HepG2 (cell line): ENCODE data around the gene MYD88. TPM values are rescaled to one million over a fixed set of nuclear protein-coding genes. Genes with fewer than 3 reads are reported as not detected.

ENCODE experiments used
- ATAC-seq: fragments of 200-7000 bp; cut with Tn5 transposase; 3 replicates; pipeline ENCODE4 v1.9.1; 2020; ENCODE audit warnings: mild to moderate bottlenecking, moderate library complexity
- BruUV-seq: library from RNA; stranded (reverse); fragments of 400-500 nt; replicated peaks from 2 replicates; lab custom pipeline; 2021; lab: Mats Ljungman, UMichigan
- CTCF ChIA-PET: fragments of 300-600 bp; formaldehyde crosslinking; extraction: SDS; loops from one replicate; lab custom pipeline; 2021; ENCODE audit warnings: low total read pairs, inconsistent platforms, low intra/inter-chr PET ratio; lab: Yijun Ruan, JAX
- POLR2A ChIA-PET: fragments of 350-600 bp; sonication (Branson Sonifier 250); formaldehyde crosslinking; loops from one replicate; lab custom pipeline; 2020; ENCODE audit warnings: antibody characterized with exemption, inconsistent platforms; lab: Yijun Ruan, JAX
- DNase-seq: peaks from one replicate; pipeline ENCODE4 v3.0.0-alpha.2; 2015; ENCODE audit warnings: low spot score
- FAIRE-seq: peaks from 3 replicates; lab custom pipeline; 2011; peaks lifted over from hg19 to GRCh38; lab: Jason Lieb, UNC
- H2AFZ ChIP-seq: one replicate; pipeline ENCODE4 v1.6.1; 2011; ENCODE audit warnings: low read length, inconsistent platforms
- H3K27ac ChIP-seq: fragments of 300-600 bp; 3 replicates; pipeline ENCODE4 v1.8.0; 2011; ENCODE audit warnings: mixed run types, mild to moderate bottlenecking, mixed read lengths, low read length, inconsistent platforms; ENCODE audit not compliant: insufficient read depth; ENCODE audit errors: extremely low read length
- H3K27me3 ChIP-seq, 2 experiments: fragments of 200-600 bp in 1 of 2; 2 replicates in 1 of 2; 3 replicates in 1 of 2; pipeline versions ENCODE4 v1.6.0 to v1.8.0; 2011; ENCODE audit warnings: low read length in 2 of 2, mild to moderate bottlenecking in 2 of 2, moderate library complexity in 2 of 2, inconsistent platforms in 1 of 2; ENCODE audit not compliant: insufficient read depth in 2 of 2, control insufficient read depth in 1 of 2
- H3K36me3 ChIP-seq, 2 experiments: fragments of 200-600 bp in 1 of 2; replicated peaks in 1 of 2; 2 replicates in 1 of 2; 3 replicates in 1 of 2; pipeline versions ENCODE4 v1.5.1 to v1.8.0; 2011; ENCODE audit warnings: low read length in 2 of 2, inconsistent platforms in 1 of 2; ENCODE audit not compliant: insufficient read depth in 2 of 2, control insufficient read depth in 1 of 2
- H3K4me1 ChIP-seq: 2 replicates; pipeline ENCODE4 v1.5.1; 2012; ENCODE audit warnings: low read length, inconsistent platforms; ENCODE audit not compliant: insufficient read depth
- H3K4me2 ChIP-seq: 2 replicates; pipeline ENCODE4 v1.6.0; 2011; ENCODE audit warnings: low read depth, low read length, inconsistent platforms
- H3K4me3 ChIP-seq, 3 experiments: fragments of 200-600 bp in 1 of 3; sonication (generic), shearing (Covaris generic) in 1 of 3; replicated peaks in 1 of 3; 2 replicates each; pipeline ENCODE4 v1.5.1; 2011 to 2016; ENCODE audit warnings: low read length in 3 of 3, inconsistent platforms in 2 of 3, low read depth in 2 of 3, mild to moderate bottlenecking in 2 of 3, control low read depth in 1 of 3, mixed read lengths in 1 of 3; ENCODE audit not compliant: insufficient read depth in 1 of 3
- H3K79me2 ChIP-seq: one replicate; pipeline ENCODE4 v1.6.1; 2011; ENCODE audit warnings: low read length, inconsistent platforms; ENCODE audit not compliant: insufficient read depth
- H3K9ac ChIP-seq: 2 replicates; pipeline ENCODE4 v1.6.0; 2011; ENCODE audit warnings: mild to moderate bottlenecking, low read depth, low read length, inconsistent platforms; ENCODE audit not compliant: insufficient read depth
- H3K9me3 ChIP-seq: 2 replicates; pipeline ENCODE4 v1.5.1; 2012; ENCODE audit warnings: mild to moderate bottlenecking, low read length
- H4K20me1 ChIP-seq: 2 replicates; pipeline ENCODE4 v1.6.0; 2011; ENCODE audit warnings: inconsistent platforms, mild to moderate bottlenecking, low read length, moderate library complexity; ENCODE audit not compliant: insufficient read depth
- AKAP8 ChIP-seq: sonication (generic); formaldehyde crosslinking; IDR thresholded peaks from 2 replicates; pipeline ENCODE4 v1.5.1; 2020; ENCODE audit warnings: mild to moderate bottlenecking, missing genetic modification reagents
- CHD2 ChIP-seq: IDR thresholded peaks from 2 replicates; pipeline ENCODE4 v1.6.1; 2011; ENCODE audit warnings: low read depth, low read length, improper control_type of control experiment
- HES4 ChIP-seq: sonication (generic); formaldehyde crosslinking; IDR thresholded peaks from 2 replicates; pipeline ENCODE4 v1.9.0; 2021; ENCODE audit warnings: mild to moderate bottlenecking, missing genetic modification reagents, borderline replicate concordance
- KDM6A ChIP-seq: IDR thresholded peaks from 2 replicates; pipeline ENCODE4 v1.6.1; 2016; ENCODE audit warnings: low read depth
- NFAT5 ChIP-seq: sonication (generic); formaldehyde crosslinking; IDR thresholded peaks from 2 replicates; pipeline ENCODE4 v1.4.0; 2020; ENCODE audit warnings: missing genetic modification reagents
- SNAI1 ChIP-seq: sonication (generic); formaldehyde crosslinking; IDR thresholded peaks from 2 replicates; pipeline ENCODE4 v1.5.0; 2020; ENCODE audit warnings: mild to moderate bottlenecking, missing genetic modification reagents, borderline replicate concordance
- SP5 ChIP-seq: IDR thresholded peaks from 2 replicates; pipeline ENCODE4 v1.6.1; 2016; ENCODE audit warnings: low read depth, borderline replicate concordance
- ZNF136 ChIP-seq: sonication (generic); formaldehyde crosslinking; IDR thresholded peaks from 2 replicates; pipeline ENCODE4 v1.8.1; 2022; ENCODE audit warnings: low read depth, mild to moderate bottlenecking, moderate library complexity, missing genetic modification reagents
- ZNF446 ChIP-seq: sonication (generic); formaldehyde crosslinking; IDR thresholded peaks from 2 replicates; pipeline ENCODE4 v1.5.0; 2020; ENCODE audit warnings: mild to moderate bottlenecking, missing genetic modification reagents
- WGBS: methylation state at CpG from one replicate; pipeline ENCODE4 v1.1.6; 2017; ENCODE audit warnings: low lambda C conversion rate; 5-methylcytosine and 5-hydroxymethylcytosine counted together
- in situ Hi-C: cut with HindIII; loops from 2 replicates; pipeline ENCODE4 v1.10.0; 2017; ENCODE audit warnings: low pct_unique_long_range_greater_than_20kb; ENCODE audit not compliant: extremely low pct_ligation_motif_present
- intact Hi-C: fragments of 100-400 bp; cut with micrococcal nuclease; formaldehyde crosslinking; loops from one replicate; pipeline ENCODE4 v1.10.0; 2022; ENCODE audit not compliant: unreplicated experiment
- polyA plus RNA-seq, 8 experiments: library from polyadenylated mRNA; depleted of rRNA in 3 of 8; stranded (reverse) in 7 of 8; unstranded in 1 of 8; fragments of >200 nt; fragmentation: Illumina TruSeq in 4 of 8; extraction: Trizol in 4 of 8; gene quantifications; 2 replicates each; pipeline versions ENCODE4 v1.2.1 to v1.2.3, GENCODE V29; 2011 to 2016; ENCODE audit warnings: low read depth in 4 of 8, missing spikeins in 1 of 8, mixed read lengths in 1 of 8; ENCODE audit not compliant: insufficient read depth in 1 of 8
- total RNA-seq, 5 experiments: library from RNA; depleted of rRNA; stranded (reverse); fragments of >200 nt; fragmentation: Illumina TruSeq; extraction: Trizol; gene quantifications; 2 replicates each; pipeline ENCODE4 v1.2.3, GENCODE V29; 2016; ENCODE audit warnings: low read depth in 1 of 5
- TF ChIP-seq, protein P1 (sequence below): sonication (generic); formaldehyde crosslinking; IDR thresholded peaks from 2 replicates; pipeline ENCODE4 v1.4.0; 2020; ENCODE audit warnings: mild to moderate bottlenecking, missing genetic modification reagents
- TF ChIP-seq, protein P2 (sequence below), 2 experiments: IDR thresholded peaks; 2 replicates each; pipeline ENCODE4 v1.6.1; 2011 to 2012; ENCODE audit warnings: low read length in 2 of 2, borderline replicate concordance in 1 of 2, low read depth in 1 of 2, mild to moderate bottlenecking in 1 of 2, moderate library complexity in 1 of 2

MYD88 gene
- total and polyA plus RNA-seq, 2 of the 13 experiments (the other 11 are each of a cell fraction or from before 2014, with no cell fraction given): 7.6 to 32.7 TPM

GRCh38 chr3:38164643-38164951 is 26.1 kb downstream of the MYD88 start:
- peak; percentile 52 for ATAC-seq
- WGBS: under 1% methylated on average over 17 of the region's 17 CpGs
- peak overlapping the region; percentile 86 to 97 (median 90) for H3K4me3 ChIP-seq
- H3K9me3 ChIP-seq: no peaks in the 10 kb centered on the region
- in situ Hi-C loops: no loop called here
- intact Hi-C loops: loop anchor here (2.0 kb wide), 1 partner anchor 26 kb away; the partner anchor contains the start of gene MYD88
- no peak for DNase-seq
- no peaks in the 10 kb centered on the region for H3K36me3 ChIP-seq
- peaks cover 13% of the 10 kb centered on the region for H4K20me1 ChIP-seq
- H3K9ac ChIP-seq: peak overlapping the region; percentile 87
- peaks cover 38% of the 10 kb centered on the region for H3K79me2 ChIP-seq
- FAIRE-seq: no peak
- BruUV-seq: TSS peak; percentile 86
- CTCF ChIA-PET: no interaction called here
- peak overlapping the region; percentile 96 for H3K27ac ChIP-seq
- H3K27me3 ChIP-seq: no peaks in the 10 kb centered on the region; a peak in 1 of 5 replicates
- H2AFZ ChIP-seq: peak overlapping the region; percentile 13
- H3K4me2 ChIP-seq: peak overlapping the region; percentile 86
- H3K4me1 ChIP-seq: peaks cover 48% of the 10 kb centered on the region
- POLR2A ChIA-PET: interaction anchor here (0.6 to 5.1 kb wide), 16 partner anchors 11 to 332 kb away, joined by 3 to 179 read pairs (median 4); partner anchors contain the start of genes ACAA1, ACVR2B, EXOG and MYD88
- peak; percentile 58; the same call in 1 of the 2 replicates for TF ChIP-seq HES4 (CRISPR knock-in tag)
- peak; percentile 62; the same call in 1 of the 2 replicates for TF ChIP-seq CHD2
- TF ChIP-seq, protein P1, sequence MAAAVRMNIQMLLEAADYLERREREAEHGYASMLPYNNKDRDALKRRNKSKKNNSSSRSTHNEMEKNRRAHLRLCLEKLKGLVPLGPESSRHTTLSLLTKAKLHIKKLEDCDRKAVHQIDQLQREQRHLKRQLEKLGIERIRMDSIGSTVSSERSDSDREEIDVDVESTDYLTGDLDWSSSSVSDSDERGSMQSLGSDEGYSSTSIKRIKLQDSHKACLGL: no peak
- no peak for TF ChIP-seq SP5 (CRISPR knock-in tag)
- 0 out of 2 replicates have a peak, but pooled peaks have one; percentile 61 for TF ChIP-seq SNAI1
- 0 out of 2 replicates have a peak, but pooled peaks have one; percentile 16 for TF ChIP-seq AKAP8
- TF ChIP-seq, protein P2, sequence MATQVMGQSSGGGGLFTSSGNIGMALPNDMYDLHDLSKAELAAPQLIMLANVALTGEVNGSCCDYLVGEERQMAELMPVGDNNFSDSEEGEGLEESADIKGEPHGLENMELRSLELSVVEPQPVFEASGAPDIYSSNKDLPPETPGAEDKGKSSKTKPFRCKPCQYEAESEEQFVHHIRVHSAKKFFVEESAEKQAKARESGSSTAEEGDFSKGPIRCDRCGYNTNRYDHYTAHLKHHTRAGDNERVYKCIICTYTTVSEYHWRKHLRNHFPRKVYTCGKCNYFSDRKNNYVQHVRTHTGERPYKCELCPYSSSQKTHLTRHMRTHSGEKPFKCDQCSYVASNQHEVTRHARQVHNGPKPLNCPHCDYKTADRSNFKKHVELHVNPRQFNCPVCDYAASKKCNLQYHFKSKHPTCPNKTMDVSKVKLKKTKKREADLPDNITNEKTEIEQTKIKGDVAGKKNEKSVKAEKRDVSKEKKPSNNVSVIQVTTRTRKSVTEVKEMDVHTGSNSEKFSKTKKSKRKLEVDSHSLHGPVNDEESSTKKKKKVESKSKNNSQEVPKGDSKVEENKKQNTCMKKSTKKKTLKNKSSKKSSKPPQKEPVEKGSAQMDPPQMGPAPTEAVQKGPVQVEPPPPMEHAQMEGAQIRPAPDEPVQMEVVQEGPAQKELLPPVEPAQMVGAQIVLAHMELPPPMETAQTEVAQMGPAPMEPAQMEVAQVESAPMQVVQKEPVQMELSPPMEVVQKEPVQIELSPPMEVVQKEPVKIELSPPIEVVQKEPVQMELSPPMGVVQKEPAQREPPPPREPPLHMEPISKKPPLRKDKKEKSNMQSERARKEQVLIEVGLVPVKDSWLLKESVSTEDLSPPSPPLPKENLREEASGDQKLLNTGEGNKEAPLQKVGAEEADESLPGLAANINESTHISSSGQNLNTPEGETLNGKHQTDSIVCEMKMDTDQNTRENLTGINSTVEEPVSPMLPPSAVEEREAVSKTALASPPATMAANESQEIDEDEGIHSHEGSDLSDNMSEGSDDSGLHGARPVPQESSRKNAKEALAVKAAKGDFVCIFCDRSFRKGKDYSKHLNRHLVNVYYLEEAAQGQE (IDR thresholded peaks at IDR 0.05; ENCODE audit: borderline replicate concordance in 1 of 2, low read depth in 1 of 2, low read length in 2 of 2): no peak
- no peak for TF ChIP-seq NFAT5
- no peak for TF ChIP-seq KDM6A
- no peak for TF ChIP-seq ZNF136 (CRISPR knock-in tag)
- TF ChIP-seq ZNF446 (CRISPR knock-in tag): peak; percentile 69; the same call in 1 of the 2 replicates
